ENCODE measurements around the gene ENDOD1.

Gene ENDOD1

GRCh38 chr11:95147364-95147905 lies 57.8 kb downstream of the ENDOD1 start:
- H3K4me3 ChIP-seq (replicated peaks; ENCODE audit: low read depth, low read length): no peak overlapping the region
- peak; percentile 96 for DNase-seq (ENCODE audit: low read depth)
- TF ChIP-seq, protein P1, sequence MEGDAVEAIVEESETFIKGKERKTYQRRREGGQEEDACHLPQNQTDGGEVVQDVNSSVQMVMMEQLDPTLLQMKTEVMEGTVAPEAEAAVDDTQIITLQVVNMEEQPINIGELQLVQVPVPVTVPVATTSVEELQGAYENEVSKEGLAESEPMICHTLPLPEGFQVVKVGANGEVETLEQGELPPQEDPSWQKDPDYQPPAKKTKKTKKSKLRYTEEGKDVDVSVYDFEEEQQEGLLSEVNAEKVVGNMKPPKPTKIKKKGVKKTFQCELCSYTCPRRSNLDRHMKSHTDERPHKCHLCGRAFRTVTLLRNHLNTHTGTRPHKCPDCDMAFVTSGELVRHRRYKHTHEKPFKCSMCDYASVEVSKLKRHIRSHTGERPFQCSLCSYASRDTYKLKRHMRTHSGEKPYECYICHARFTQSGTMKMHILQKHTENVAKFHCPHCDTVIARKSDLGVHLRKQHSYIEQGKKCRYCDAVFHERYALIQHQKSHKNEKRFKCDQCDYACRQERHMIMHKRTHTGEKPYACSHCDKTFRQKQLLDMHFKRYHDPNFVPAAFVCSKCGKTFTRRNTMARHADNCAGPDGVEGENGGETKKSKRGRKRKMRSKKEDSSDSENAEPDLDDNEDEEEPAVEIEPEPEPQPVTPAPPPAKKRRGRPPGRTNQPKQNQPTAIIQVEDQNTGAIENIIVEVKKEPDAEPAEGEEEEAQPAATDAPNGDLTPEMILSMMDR (IDR thresholded peaks at IDR 0.05; ENCODE audit: low read length, missing control alignments): no peak

- DNase-seq (ENCODE audit: low read depth): no peak
- H3K4me3 ChIP-seq (replicated peaks; ENCODE audit: low read depth, low read length): no peak overlapping the region
- TF ChIP-seq, protein P1 (IDR thresholded peaks at IDR 0.05; ENCODE audit: low read length, missing control alignments): no peak
These were observed 58.8 kb downstream of the ENDOD1 start for GRCh38 chr11:95148406-95148805.

DNA sequence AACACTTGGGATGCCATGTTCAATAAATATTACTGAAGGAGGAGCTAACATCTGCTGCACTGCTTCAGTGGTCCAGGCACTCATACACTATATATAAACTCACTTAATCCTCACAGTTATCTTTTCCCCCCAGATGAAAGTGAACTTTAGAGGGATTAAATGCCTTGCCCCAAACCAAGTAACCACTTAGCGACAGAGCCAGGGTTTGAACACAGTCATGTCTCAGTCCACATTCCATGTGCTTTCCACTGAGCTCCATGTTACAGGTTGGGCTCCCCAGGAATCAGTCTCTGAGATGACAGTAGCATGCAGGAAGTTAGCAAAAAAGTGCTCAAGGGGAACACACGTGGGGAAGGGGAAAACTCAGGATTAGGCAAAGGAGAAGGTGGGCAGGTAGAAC lies 59.3 kb downstream of the ENDOD1 start:
- TF ChIP-seq, protein P1 (IDR thresholded peaks at IDR 0.05; ENCODE audit: low read length, missing control alignments): no peak
- H3K4me3 ChIP-seq (replicated peaks; ENCODE audit: low read depth, low read length): no peak overlapping the region
- no peak for DNase-seq (ENCODE audit: low read depth)

DNA sequence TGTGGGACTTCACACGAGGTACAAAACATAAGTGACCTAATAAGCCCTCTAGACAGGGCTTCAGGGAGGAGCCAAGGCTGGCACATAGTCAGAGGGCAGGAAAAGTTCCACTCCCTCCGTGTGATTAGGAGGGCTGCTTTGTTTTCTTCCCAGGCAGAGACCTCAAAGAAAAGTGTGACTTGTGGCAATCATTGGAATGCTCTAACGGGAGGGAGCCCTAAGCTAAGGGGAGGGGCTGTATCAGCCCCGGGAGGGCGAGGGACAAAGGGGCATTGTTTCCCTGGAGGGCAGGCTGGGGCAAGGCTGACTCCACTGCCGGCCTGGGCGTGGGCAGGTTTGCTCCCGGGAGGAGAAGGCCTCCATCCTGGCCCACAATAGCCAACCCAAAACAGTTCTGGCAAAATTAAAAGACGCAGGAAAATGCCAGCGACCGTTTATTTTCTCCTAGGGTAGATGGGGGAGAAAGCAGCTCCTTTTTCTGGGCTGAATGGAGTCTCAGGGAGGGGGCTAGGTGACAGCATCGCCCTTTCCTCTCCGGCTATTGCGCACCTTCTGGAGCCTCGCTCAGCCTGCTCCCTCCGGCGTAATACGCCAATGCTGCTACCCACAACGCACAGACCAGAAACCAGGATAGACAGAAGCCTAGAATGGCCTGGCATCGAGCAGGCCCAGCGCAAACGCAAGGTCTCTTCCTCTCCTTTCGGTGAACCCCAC lies 60.2 kb downstream of the ENDOD1 start:
- TF ChIP-seq, protein P1 (IDR thresholded peaks at IDR 0.05; ENCODE audit: low read length, missing control alignments): no peak
- peak; percentile 63 for DNase-seq (ENCODE audit: low read depth)
- H3K4me3 ChIP-seq (replicated peaks; ENCODE audit: low read depth, low read length): peak overlapping the region; percentile 53

GRCh38 chr11:95150956-95151684 lies 61.5 kb downstream of the ENDOD1 start:
- DNase-seq (ENCODE audit: low read depth): peak; percentile 93
- H3K4me3 ChIP-seq (replicated peaks; ENCODE audit: low read depth, low read length): peak overlapping the region; percentile 53

GRCh38 chr11:95152876-95153856 lies 63.5 kb downstream of the ENDOD1 start:
- H3K4me3 ChIP-seq (replicated peaks; ENCODE audit: low read depth, low read length): no peak overlapping the region
- DNase-seq (ENCODE audit: low read depth): no peak
- TF ChIP-seq, protein P1 (IDR thresholded peaks at IDR 0.05; ENCODE audit: low read length, missing control alignments): no peak

More at GRCh38 chr11:95150956-95151684, 61.5 kb downstream of the ENDOD1 start:
- TF ChIP-seq, protein P1 (IDR thresholded peaks at IDR 0.05; ENCODE audit: low read length, missing control alignments): peak; percentile 64

Data from fibroblast of pulmonary artery (primary cell).